ENCODE data around the gene LYPD6. TPM values are rescaled to one million over a fixed set of nuclear protein-coding genes. Genes with fewer than 3 reads are reported as not detected.

The LYPD6 gene
- total RNA-seq, 2 donors from 2014 or later: 5.2 to 8.4 TPM

DNA sequence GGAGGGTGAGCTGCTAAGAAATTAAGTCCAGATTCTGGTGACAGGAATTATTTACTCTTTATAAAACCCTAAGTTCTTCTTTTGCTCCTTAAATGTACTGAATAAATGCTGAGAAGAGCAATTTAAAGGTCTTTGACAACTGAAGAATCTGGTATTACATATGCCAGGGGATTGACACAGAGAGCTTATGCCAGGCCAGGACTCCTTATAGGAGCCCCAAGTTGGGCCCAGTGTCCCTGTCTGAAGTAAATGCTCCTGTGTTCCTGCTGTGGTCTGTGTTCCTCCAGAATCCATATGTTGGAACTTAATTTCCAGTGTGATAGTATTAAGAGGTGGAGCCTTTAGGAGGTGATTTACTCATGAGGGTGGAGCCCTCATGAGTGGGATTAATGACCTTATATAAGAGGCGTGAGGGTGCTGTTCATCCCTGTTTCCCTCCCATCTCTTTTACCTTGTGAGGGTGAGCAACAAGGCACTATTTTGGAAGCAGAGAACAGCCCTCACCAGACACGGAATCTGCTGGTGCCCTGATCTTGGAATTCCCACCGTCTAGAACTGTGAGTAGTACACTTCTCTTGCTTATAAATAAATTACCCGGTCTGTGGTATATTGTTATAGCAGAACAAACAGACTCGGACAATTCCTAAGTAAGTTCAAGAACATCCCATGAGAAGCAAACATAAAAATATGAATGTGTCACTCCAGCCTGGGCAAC lies 39.8 kb downstream of the LYPD6 start:
- intact Hi-C loops (cut with DNase I): no loop called here
- Histone ChIP-seq H3K36me3 (no peaks in the 10 kb centered on the region), H3K27me3 (no peaks in the 10 kb centered on the region), H3K27ac (no peak overlapping the region), H3K4me1 (peaks cover 6% of the 10 kb centered on the region), H3K9ac (ENCODE audit: low read depth in 2 of 2, low read length in 2 of 2) (no peak overlapping the region), H3K9me3 (no peaks in the 10 kb centered on the region), H3K4me3 (no peak overlapping the region)
- DNase-seq: no peak
- TF ChIP-seq, protein P1, sequence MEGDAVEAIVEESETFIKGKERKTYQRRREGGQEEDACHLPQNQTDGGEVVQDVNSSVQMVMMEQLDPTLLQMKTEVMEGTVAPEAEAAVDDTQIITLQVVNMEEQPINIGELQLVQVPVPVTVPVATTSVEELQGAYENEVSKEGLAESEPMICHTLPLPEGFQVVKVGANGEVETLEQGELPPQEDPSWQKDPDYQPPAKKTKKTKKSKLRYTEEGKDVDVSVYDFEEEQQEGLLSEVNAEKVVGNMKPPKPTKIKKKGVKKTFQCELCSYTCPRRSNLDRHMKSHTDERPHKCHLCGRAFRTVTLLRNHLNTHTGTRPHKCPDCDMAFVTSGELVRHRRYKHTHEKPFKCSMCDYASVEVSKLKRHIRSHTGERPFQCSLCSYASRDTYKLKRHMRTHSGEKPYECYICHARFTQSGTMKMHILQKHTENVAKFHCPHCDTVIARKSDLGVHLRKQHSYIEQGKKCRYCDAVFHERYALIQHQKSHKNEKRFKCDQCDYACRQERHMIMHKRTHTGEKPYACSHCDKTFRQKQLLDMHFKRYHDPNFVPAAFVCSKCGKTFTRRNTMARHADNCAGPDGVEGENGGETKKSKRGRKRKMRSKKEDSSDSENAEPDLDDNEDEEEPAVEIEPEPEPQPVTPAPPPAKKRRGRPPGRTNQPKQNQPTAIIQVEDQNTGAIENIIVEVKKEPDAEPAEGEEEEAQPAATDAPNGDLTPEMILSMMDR (IDR thresholded peaks at IDR 0.05): no peak

DNA sequence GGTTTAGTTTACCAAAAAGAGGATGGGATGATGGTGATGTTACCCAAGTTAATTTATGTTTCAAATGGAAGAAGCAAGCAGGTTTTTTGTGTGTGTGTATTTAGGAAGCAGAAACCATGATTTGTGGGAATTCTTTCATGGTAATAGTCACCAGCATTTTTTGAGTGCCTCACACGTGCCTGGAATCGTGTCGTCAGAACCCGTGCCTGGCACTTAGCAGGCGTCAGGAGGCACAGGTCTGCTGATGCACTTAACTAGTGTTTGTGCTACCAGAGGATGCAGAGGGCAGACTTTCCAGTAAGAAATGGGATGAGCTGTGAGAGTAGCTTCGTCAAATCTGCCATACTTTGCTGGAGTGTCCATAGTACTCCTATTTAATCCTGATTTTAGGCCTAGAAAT lies 41.1 kb downstream of the LYPD6 start:
- no peak overlapping the region for H3K9ac ChIP-seq (ENCODE audit: low read depth in 2 of 2, low read length in 2 of 2)
- no peaks in the 10 kb centered on the region for H3K27me3 ChIP-seq
- intact Hi-C loops (cut with DNase I): no loop called here
- H3K4me3 ChIP-seq: no peak overlapping the region
- no peaks in the 10 kb centered on the region for H3K4me1 ChIP-seq
- TF ChIP-seq, protein P1 (IDR thresholded peaks at IDR 0.05): no peak
- no peaks in the 10 kb centered on the region for H3K9me3 ChIP-seq
- H3K27ac ChIP-seq: no peak overlapping the region
- no peak for DNase-seq
- H3K36me3 ChIP-seq: no peaks in the 10 kb centered on the region

- no peak overlapping the region for H3K4me3 ChIP-seq
- no peak overlapping the region for H3K9ac ChIP-seq (ENCODE audit: low read depth in 2 of 2, low read length in 2 of 2)
- H3K4me1 ChIP-seq: no peaks in the 10 kb centered on the region
- H3K27ac ChIP-seq: no peak overlapping the region
- no peaks in the 10 kb centered on the region for H3K9me3 ChIP-seq
- TF ChIP-seq, protein P1 (IDR thresholded peaks at IDR 0.05): no peak
- intact Hi-C loops (cut with DNase I): no loop called here
- no peak for DNase-seq
- H3K36me3 ChIP-seq: no peaks in the 10 kb centered on the region
- H3K27me3 ChIP-seq: no peaks in the 10 kb centered on the region
These were observed 45.5 kb downstream of the LYPD6 start for GRCh38 chr2:149375801-149376361.

DNA sequence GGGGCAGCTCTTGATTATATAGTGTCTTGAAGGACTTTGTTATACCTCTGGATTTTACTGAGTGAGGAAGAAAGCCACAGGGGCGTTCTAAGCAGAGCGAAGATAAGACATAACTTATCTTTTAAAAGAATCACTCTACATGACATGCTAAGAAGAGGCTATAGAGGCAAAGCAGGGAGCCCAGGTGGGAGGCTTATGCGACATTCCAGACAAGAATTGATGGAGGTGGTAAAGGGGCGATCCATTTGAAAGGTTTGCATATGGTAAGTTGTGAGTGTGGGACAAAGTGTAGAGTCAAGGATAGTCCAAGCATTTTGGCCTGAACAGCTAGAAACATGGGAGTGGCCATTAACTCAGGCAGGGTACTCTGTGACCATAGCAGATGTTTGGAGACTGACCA lies 49.8 kb downstream of the LYPD6 start:
- Histone ChIP-seq H3K27me3 (no peaks in the 10 kb centered on the region), H3K4me1 (no peaks in the 10 kb centered on the region), H3K36me3 (no peaks in the 10 kb centered on the region), H3K9me3 (no peaks in the 10 kb centered on the region), H3K27ac (no peak overlapping the region), H3K4me3 (no peak overlapping the region), H3K9ac (ENCODE audit: low read depth in 2 of 2, low read length in 2 of 2) (no peak overlapping the region)
- DNase-seq: no peak
- TF ChIP-seq, protein P1 (IDR thresholded peaks at IDR 0.05): no peak
- intact Hi-C loops (cut with DNase I): no loop called here

DNA sequence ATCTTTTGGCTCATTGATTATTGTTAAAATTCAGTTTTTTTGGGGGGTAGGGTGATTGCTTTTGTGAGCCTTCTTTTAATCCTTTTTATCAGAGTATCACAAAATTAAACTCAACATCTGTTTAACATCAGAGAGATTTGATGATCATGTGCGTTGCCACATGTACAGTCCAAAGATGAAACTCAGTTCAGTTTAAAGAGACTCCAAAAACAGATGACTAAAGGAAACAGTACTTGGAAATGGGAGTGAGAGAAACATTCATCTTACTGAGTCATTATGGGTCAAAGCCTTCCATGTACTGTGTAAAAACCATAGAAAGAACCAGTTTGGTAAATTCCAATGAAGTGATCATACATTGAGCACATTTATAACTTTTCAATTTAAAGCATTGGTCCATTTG lies 53.0 kb downstream of the LYPD6 start:
- no peak overlapping the region for H3K4me3 ChIP-seq
- no peaks in the 10 kb centered on the region for H3K9me3 ChIP-seq
- no peak for DNase-seq
- no peaks in the 10 kb centered on the region for H3K36me3 ChIP-seq
- TF ChIP-seq, protein P1 (IDR thresholded peaks at IDR 0.05): no peak
- intact Hi-C loops (cut with DNase I): no loop called here
- no peak overlapping the region for H3K27ac ChIP-seq
- H3K27me3 ChIP-seq: no peaks in the 10 kb centered on the region
- H3K4me1 ChIP-seq: no peaks in the 10 kb centered on the region
- H3K9ac ChIP-seq (ENCODE audit: low read depth in 2 of 2, low read length in 2 of 2): no peak overlapping the region

Data from colonic mucosa (tissue), 4 donors.